Measurements from ENCODE around the gene KDM7A. TPM values are rescaled to one million over a fixed set of nuclear protein-coding genes. Genes with fewer than 3 reads are reported as not detected.

Gene KDM7A
- total and polyA plus RNA-seq, 2 of the 8 experiments (the other 6 are each of a cell fraction or from before 2014, with no cell fraction given), result 2.2 to 12.5 TPM

DNA sequence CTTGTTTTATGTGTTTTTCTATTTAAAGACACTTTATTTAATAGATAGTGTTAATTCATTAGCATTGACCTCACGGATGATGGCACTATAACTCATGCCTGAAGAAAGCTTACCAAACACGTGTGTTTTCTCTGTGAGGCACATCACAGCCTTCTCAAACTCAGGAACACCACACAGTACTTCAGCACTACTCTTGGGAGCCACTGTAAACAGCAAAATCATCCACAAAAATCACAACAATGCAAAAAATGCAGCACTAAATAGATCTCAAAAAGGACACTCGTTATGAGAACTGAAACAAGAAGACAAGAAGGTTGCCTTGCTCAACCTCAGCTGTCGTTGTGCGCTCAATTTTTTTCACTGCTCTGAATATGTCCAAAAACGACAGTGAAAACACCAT, 102.0 kb downstream of the KDM7A start (continued):
- TF ChIP-seq, protein P1, sequence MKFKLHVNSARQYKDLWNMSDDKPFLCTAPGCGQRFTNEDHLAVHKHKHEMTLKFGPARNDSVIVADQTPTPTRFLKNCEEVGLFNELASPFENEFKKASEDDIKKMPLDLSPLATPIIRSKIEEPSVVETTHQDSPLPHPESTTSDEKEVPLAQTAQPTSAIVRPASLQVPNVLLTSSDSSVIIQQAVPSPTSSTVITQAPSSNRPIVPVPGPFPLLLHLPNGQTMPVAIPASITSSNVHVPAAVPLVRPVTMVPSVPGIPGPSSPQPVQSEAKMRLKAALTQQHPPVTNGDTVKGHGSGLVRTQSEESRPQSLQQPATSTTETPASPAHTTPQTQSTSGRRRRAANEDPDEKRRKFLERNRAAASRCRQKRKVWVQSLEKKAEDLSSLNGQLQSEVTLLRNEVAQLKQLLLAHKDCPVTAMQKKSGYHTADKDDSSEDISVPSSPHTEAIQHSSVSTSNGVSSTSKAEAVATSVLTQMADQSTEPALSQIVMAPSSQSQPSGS (IDR thresholded peaks at IDR 0.05; ENCODE audit: low read length), result no peak
- no peak for TF ChIP-seq CHD1 (IDR thresholded peaks at IDR 0.05; ENCODE audit: low read depth, low read length)
- TF ChIP-seq, protein P2, sequence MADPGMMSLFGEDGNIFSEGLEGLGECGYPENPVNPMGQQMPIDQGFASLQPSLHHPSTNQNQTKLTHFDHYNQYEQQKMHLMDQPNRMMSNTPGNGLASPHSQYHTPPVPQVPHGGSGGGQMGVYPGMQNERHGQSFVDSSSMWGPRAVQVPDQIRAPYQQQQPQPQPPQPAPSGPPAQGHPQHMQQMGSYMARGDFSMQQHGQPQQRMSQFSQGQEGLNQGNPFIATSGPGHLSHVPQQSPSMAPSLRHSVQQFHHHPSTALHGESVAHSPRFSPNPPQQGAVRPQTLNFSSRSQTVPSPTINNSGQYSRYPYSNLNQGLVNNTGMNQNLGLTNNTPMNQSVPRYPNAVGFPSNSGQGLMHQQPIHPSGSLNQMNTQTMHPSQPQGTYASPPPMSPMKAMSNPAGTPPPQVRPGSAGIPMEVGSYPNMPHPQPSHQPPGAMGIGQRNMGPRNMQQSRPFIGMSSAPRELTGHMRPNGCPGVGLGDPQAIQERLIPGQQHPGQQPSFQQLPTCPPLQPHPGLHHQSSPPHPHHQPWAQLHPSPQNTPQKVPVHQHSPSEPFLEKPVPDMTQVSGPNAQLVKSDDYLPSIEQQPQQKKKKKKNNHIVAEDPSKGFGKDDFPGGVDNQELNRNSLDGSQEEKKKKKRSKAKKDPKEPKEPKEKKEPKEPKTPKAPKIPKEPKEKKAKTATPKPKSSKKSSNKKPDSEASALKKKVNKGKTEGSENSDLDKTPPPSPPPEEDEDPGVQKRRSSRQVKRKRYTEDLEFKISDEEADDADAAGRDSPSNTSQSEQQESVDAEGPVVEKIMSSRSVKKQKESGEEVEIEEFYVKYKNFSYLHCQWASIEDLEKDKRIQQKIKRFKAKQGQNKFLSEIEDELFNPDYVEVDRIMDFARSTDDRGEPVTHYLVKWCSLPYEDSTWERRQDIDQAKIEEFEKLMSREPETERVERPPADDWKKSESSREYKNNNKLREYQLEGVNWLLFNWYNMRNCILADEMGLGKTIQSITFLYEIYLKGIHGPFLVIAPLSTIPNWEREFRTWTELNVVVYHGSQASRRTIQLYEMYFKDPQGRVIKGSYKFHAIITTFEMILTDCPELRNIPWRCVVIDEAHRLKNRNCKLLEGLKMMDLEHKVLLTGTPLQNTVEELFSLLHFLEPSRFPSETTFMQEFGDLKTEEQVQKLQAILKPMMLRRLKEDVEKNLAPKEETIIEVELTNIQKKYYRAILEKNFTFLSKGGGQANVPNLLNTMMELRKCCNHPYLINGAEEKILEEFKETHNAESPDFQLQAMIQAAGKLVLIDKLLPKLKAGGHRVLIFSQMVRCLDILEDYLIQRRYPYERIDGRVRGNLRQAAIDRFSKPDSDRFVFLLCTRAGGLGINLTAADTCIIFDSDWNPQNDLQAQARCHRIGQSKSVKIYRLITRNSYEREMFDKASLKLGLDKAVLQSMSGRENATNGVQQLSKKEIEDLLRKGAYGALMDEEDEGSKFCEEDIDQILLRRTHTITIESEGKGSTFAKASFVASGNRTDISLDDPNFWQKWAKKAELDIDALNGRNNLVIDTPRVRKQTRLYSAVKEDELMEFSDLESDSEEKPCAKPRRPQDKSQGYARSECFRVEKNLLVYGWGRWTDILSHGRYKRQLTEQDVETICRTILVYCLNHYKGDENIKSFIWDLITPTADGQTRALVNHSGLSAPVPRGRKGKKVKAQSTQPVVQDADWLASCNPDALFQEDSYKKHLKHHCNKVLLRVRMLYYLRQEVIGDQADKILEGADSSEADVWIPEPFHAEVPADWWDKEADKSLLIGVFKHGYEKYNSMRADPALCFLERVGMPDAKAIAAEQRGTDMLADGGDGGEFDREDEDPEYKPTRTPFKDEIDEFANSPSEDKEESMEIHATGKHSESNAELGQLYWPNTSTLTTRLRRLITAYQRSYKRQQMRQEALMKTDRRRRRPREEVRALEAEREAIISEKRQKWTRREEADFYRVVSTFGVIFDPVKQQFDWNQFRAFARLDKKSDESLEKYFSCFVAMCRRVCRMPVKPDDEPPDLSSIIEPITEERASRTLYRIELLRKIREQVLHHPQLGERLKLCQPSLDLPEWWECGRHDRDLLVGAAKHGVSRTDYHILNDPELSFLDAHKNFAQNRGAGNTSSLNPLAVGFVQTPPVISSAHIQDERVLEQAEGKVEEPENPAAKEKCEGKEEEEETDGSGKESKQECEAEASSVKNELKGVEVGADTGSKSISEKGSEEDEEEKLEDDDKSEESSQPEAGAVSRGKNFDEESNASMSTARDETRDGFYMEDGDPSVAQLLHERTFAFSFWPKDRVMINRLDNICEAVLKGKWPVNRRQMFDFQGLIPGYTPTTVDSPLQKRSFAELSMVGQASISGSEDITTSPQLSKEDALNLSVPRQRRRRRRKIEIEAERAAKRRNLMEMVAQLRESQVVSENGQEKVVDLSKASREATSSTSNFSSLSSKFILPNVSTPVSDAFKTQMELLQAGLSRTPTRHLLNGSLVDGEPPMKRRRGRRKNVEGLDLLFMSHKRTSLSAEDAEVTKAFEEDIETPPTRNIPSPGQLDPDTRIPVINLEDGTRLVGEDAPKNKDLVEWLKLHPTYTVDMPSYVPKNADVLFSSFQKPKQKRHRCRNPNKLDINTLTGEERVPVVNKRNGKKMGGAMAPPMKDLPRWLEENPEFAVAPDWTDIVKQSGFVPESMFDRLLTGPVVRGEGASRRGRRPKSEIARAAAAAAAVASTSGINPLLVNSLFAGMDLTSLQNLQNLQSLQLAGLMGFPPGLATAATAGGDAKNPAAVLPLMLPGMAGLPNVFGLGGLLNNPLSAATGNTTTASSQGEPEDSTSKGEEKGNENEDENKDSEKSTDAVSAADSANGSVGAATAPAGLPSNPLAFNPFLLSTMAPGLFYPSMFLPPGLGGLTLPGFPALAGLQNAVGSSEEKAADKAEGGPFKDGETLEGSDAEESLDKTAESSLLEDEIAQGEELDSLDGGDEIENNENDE (IDR thresholded peaks at IDR 0.05; ENCODE audit: insufficient replicate concordance, low read length), result no peak
